Right renal cortex interstitium (tissue), 3 donors: ENCODE data around the gene PLXNB3. TPM values are rescaled to one million over a fixed set of nuclear protein-coding genes. Genes with fewer than 3 reads are reported as not detected.

ENCODE experiments used
- DNase-seq, 3 donors: peaks; one replicate each; pipeline ENCODE4 v3.0.0-alpha.2; 2013; ENCODE audit warnings: low read depth in 3 of 3, low spot score in 2 of 3
- polyA plus RNA-seq, 3 donors: library from polyadenylated mRNA; unstranded; fragments of 120-200 nt; gene quantifications; one replicate each; pipeline ENCODE4 v1.2.1, GENCODE V29; 2013; ENCODE audit not compliant: insufficient read length in 3 of 3

PLXNB3 gene
- polyA plus RNA-seq, 3 donors: 0.96 to 1.7 (median 1.6) TPM

DNA sequence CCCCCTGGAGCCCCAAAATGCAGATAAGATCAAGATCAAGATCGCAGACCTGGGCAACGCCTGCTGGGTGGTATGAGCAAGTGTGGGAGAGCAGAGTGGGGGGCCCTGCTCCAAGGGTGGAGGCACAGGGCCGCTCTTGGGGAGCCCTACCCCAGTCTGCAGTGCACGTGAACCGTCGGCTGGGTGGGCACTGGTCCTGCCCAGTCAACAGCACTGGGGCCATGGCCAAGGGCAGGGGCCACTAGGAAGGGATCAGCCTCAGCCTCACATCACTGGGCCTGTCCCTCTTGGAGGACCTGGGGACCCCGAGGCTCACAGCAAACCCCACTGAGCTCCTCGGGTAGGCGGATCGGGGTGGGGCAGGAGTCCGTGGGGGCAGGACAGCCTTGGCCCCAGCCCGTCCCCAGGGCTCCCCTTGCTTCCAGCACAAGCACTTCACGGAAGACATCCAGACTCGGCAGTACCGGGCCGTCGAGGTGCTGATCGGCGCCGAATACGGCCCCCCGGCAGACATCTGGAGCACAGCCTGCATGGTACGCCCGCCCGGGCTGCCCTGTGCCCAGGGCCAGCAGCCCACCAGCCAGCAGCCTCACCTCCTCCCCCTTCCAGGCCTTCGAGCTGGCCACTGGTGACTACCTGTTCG is 20.4 kb downstream of the PLXNB3 start:
- no peak for DNase-seq

- no peak for DNase-seq
These were observed 22.6 kb downstream of the PLXNB3 start for GRCh38 chrX:153786669-153787068.

DNA sequence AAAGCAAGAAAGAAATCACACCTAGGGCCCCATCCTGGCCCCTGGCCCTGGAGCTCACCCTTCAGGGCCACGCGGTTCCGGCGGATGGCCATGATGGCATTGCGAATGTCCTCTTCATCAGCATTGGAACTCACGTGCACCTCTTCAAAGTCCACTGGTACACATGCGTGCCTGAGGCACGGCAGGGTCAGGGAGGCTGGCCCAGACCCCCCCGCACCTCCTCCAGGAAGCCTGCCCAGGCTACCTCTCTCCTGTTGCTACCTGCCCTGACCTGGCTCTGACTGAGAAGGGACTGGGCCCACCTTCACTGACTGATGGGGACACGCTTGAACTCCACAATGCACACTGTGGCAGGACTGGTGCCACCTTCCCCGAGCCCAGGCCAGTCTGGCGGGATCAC is 25.6 kb downstream of the PLXNB3 start:
- no peak for DNase-seq

DNA sequence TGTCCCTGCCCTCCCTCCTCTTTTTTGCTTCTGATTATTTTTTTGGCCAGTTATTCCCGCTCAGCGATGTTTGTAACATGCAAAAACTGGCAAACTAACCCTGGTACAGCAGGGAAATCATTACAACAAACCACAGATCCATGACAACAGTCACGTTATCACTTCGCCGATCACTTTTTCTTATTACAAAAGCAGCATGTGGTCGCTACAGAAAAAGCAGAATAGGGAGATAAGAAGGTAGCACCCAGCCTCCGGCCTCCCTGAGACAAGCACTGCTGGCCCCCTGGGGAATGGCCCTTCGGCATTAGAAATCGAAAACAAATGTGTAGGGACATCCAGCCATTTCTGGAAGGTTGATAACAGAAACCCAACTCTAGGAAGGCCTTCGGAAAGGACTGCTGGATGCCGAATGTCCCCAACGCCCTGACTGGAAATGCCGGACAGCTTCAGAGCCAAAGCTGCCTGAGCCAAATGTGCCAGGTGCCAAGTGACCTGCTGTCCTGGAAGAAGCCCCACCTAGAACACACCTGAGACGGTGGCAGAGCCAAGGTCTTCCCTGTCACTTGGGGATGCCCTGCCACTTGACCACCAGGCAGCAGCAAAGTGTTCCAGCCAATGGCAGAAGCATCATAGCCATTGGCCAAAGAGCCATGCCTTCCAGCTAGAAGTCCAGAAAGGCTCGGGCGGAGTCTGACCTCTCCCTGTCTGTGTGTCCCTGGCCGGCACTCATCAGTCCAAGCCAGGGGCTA is 27.2 kb downstream of the PLXNB3 start:
- DNase-seq: no peak

- DNase-seq: no peak
These were observed 28.3 kb downstream of the PLXNB3 start for GRCh38 chrX:153792368-153792767.

GRCh38 chrX:153793291-153793690 is 29.2 kb downstream of the PLXNB3 start:
- DNase-seq: no peak

GRCh38 chrX:153794018-153794896 is 30.2 kb downstream of the PLXNB3 start, which contains the start of the genes IDH3G and SSR4:
IDH3G (minus strand) TSS chrX:153794375; CDS start chrX:153794326, 49 bp downstream.
SSR4 (plus strand) TSS chrX:153794668; CDS start chrX:153794688, 20 bp downstream.
- DNase-seq: peak; percentile 74 to 81 (median 80)

- DNase-seq: no peak
These were observed 31.1 kb downstream of the PLXNB3 start for GRCh38 chrX:153794897-153795816.

DNA sequence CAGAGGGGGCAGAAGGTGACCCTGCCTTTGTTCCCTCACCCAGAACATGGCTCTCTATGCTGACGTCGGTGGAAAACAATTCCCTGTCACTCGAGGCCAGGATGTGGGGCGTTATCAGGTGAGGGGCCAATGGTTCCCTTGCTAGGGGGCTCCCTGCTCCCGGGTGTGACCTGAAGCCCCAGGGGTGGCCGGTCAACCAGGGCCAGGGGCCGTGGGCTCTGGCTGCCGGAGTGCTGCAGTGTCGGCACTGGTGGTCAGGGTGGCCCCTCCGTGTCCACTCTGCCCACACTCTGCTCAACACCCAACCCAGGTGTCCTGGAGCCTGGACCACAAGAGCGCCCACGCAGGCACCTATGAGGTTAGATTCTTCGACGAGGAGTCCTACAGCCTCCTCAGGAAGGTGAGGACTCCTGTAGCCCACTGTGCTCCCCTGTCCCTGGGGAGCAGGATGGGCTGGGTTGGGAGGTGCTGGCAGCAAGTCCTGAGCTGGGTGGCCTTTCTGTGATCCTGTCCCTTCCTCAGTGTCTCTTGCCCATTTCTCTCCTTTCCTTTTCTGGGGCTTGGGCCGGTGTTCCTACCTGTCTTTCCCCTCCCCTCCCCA is 33.5 kb downstream of the PLXNB3 start:
- no peak for DNase-seq

DNA sequence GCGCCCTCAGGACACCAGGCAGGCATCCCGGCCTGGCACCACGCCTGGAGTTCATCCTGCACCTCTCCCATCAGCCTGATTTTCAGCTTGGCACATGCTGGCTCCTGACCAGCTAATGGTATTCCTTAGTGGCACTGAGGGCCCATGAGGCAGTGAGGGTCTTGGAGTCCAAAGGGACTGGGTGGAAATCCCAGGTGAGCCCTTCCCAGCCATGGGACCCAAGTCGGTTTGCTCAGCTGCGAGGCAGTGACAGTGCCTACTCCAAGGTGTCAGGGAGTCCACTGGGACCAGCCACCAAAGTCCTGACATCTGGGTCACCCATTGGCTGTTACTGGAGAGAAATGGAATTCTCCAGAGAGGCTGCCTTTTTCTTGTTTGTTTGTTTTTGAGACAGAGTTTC is 35.3 kb downstream of the PLXNB3 start:
- DNase-seq: no peak

DNA sequence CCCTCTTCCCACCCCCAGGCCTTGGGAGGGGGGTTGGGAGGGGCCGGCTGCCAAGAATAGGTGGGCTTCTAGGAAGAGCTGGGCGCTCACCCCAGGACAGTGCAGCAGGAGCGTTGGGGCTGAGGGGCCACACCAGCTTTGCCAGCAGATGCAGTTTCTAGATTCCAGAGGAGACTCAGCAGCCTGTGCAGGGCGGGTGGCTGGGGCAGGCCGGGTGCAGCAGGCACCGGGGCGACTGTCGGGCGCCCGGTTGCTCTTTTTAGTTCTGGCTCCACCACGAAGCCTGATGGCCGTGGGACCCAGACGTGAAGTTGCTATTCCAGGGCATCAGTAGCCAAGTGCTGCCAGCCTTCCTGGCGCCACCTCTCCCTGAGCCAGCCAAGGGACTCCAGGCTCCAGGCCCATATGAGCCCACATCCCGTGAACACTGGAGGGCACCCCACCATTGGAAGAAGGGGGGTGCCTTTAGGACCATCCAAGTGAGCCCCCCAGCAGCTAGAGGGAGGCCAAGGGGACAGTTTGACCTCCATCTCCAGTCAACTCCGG is 36.2 kb downstream of the PLXNB3 start:
- no peak for DNase-seq

DNA sequence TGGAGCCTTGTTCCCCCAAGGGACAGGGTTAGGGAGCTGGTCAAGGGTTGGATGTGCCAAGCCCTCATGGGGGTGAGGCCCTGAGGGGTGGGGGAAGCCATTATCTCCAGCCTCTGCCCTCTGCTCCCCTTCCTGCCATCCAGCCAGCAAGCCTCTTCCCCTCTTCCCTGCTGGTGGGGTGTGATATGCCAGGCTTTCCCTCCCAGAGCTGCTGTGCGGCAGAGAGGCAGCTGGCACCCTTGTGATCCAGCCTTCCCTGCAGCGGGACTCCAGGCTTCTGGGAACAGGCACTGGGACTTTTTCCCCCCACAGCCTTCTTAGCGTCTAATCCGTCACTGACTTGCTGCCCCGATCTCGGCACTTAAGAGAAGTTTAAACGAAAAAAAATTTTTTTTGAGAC is 36.7 kb downstream of the PLXNB3 start:
- no peak for DNase-seq

DNA sequence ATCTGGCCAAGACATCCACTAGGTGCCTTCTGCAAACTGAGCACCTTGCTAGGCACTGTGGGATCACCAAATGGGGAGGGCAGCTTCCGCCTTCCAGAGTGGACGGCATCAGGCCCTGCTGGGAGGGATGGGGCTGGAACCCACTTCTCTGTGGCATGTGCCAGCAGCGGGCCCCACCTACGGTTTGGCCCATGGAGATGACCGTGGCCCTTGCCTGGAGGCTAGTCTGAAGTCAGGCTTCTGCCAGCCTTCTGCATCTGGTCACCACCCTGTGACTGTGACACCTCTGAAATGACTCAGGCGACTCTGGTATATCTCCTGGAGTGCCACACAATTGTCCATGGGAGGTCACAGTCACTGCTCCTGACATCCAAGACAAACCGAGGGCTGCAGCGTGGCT is 37.6 kb downstream of the PLXNB3 start:
- no peak for DNase-seq

DNA sequence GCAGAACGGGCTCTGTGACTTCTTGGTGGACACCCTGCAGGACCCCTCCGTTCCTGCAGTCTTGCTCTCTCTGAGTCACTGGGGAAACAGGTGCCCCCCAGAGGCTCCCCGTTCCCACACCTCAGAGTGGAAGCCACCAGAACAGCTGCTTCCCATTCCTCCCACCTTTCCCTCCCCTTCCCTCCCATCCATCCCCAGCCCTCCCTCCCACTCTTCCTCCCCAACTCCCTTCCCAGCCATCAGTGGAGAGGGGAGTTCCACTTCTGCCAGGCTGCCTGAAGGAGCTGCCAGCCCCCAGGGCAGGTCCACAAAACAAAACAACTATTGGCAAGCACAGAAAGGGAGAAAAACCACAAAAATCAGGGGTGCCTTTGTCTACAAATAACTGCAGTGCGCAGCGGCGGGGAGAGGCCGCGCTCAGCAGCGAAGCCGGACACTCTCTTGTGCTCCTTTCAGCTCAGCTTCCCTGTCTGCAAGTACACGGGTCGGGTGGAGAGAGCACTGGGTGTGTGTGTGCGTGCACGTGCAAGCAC is 38.5 kb downstream of the PLXNB3 start:
- DNase-seq: no peak

- DNase-seq: no peak
These were observed 39.4 kb downstream of the PLXNB3 start for GRCh38 chrX:153803211-153804099.

DNA sequence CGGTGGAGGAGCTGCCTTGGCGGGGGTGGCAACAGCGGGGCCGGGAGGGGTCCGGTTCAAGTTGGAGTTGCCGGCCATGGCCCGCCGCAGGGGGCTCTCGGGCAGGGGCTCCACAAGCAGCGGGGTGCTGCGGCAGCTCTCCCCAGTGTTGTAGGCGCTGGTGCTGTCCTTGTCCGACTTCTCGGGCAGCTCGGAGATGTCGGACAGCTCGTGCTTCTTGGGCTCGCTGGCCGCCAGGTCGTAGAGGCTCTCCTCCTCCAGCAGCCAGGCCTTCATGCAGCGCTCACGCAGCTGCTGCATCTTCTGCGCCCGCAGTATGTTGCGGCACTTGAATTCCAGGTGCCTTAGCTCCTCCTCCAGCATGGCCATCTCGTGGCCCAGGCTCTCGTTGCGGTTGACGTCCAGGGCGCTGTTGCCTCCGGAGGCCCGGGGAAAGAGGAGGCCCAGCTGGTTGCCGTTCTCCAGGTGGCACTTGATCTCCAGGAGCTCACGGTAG is 40.1 kb downstream of the PLXNB3 start:
- no peak for DNase-seq

GRCh38 chrX:153804621-153805020 is 40.6 kb downstream of the PLXNB3 start:
- DNase-seq: no peak

DNA sequence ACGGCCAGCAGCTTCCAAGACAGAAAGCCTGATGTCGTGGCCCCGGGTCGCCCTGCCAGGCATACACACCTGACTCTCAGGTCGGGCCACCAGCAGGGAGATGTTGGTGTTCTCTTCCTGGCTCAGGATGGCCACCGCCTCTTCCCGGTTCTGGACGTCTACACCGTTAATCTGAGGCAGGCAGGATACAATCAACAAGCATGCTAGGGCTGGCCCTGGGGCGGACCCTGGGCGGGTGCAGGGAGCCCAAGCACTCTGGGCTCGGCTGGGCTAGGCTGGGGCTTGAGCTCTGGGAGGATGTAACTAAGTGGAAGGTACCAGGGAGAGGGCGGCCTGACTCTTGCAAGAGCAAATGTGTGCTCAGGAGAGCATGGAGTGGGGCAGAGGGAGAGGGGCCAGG is 41.4 kb downstream of the PLXNB3 start:
- no peak for DNase-seq
